HG03457 (cell line): Measurements from ENCODE around the gene PALLD.

Experiments
- ATAC-seq: cut with Tn5 transposase; IDR thresholded peaks from one replicate; pipeline ENCODE4 v1.9.1; 2021; ENCODE audit warnings: moderate number of reproducible peaks; ENCODE audit not compliant: unreplicated experiment

PALLD gene

GRCh38 chr4:168637872-168638756 is 141.3 kb downstream of the PALLD start:
- ATAC-seq, result no peak

- no peak for ATAC-seq
These were observed 143.1 kb downstream of the PALLD start for GRCh38 chr4:168639914-168640313.

- no peak for ATAC-seq
These were observed 144.9 kb downstream of the PALLD start for GRCh38 chr4:168641811-168642140.

- no peak for ATAC-seq
These were observed 145.7 kb downstream of the PALLD start for GRCh38 chr4:168642591-168642990.

GRCh38 chr4:168643111-168643795 is 146.4 kb downstream of the PALLD start:
- ATAC-seq, result no peak

GRCh38 chr4:168643796-168644159 is 146.9 kb downstream of the PALLD start:
- ATAC-seq, result no peak

GRCh38 chr4:168646001-168646768 is 149.3 kb downstream of the PALLD start:
- no peak for ATAC-seq

- no peak for ATAC-seq
These were observed 151.0 kb downstream of the PALLD start for GRCh38 chr4:168647646-168648375.

GRCh38 chr4:168648494-168648893 is 151.6 kb downstream of the PALLD start:
- no peak for ATAC-seq

GRCh38 chr4:168648929-168649328 is 152.1 kb downstream of the PALLD start:
- ATAC-seq, result no peak

GRCh38 chr4:168651374-168651773 is 154.5 kb downstream of the PALLD start:
- ATAC-seq, result no peak

- no peak for ATAC-seq
These were observed 155.0 kb downstream of the PALLD start for GRCh38 chr4:168651864-168652263.

GRCh38 chr4:168652755-168653154 is 155.9 kb downstream of the PALLD start:
- ATAC-seq, result no peak

- no peak for ATAC-seq
These were observed 157.4 kb downstream of the PALLD start for GRCh38 chr4:168654104-168654847.

GRCh38 chr4:168654848-168655174 is 158.0 kb downstream of the PALLD start:
- ATAC-seq, result no peak

GRCh38 chr4:168655182-168655581 is 158.3 kb downstream of the PALLD start:
- no peak for ATAC-seq

- ATAC-seq, result no peak
These were observed 159.3 kb downstream of the PALLD start for GRCh38 chr4:168656055-168656660.

- ATAC-seq, result no peak
These were observed 160.2 kb downstream of the PALLD start for GRCh38 chr4:168656946-168657473.

GRCh38 chr4:168658751-168659150 is 161.9 kb downstream of the PALLD start:
- ATAC-seq, result no peak
